Endodermal cell (in vitro differentiated cells): Measurements from ENCODE around the gene SLX9. TPM values are rescaled to one million over a fixed set of nuclear protein-coding genes. Genes with fewer than 3 reads are reported as not detected.
A peak's percentile ranks its signal among the peaks of the same experiment; 100 is the strongest.

Source experiments
- DNase-seq: peaks from one replicate; pipeline ENCODE4 v3.0.0-alpha.2; 2017
- H3K27ac ChIP-seq: 2 replicates; pipeline ENCODE4 v1.5.1; 2013; ENCODE audit warnings: mild to moderate bottlenecking, low read depth, low read length, moderate library complexity
- H3K27me3 ChIP-seq: 2 replicates; pipeline ENCODE4 v1.6.1; 2013; ENCODE audit warnings: mild to moderate bottlenecking, low read length, moderate library complexity; ENCODE audit not compliant: insufficient read depth, control insufficient read depth, poor library complexity, severe bottlenecking
- H3K36me3 ChIP-seq: 2 replicates; pipeline ENCODE4 v1.7.0; 2013; ENCODE audit warnings: mild to moderate bottlenecking, low read length, moderate library complexity; ENCODE audit not compliant: control insufficient read depth, insufficient read depth
- H3K4me1 ChIP-seq: one replicate; pipeline ENCODE4 v1.7.0; 2013; ENCODE audit warnings: low read length; ENCODE audit not compliant: control insufficient read depth, insufficient read depth
- H3K4me3 ChIP-seq: 2 replicates; pipeline ENCODE4 v1.5.1; 2013; ENCODE audit warnings: mild to moderate bottlenecking, low read length, moderate library complexity
- H3K9ac ChIP-seq: 2 replicates; pipeline ENCODE4 v1.6.1; 2013; ENCODE audit warnings: mild to moderate bottlenecking, low read length, moderate library complexity; ENCODE audit not compliant: poor library complexity, severe bottlenecking; ENCODE audit errors: extremely low read depth
- H3K9me3 ChIP-seq: 2 replicates; pipeline ENCODE4 v1.6.1; 2013; ENCODE audit warnings: mild to moderate bottlenecking, low read length, moderate library complexity; ENCODE audit not compliant: control insufficient read depth
- H3K27ac Mint-ChIP-seq: 2 replicates; pipeline ENCODE4 v1.8.0; 2020; ENCODE audit warnings: mixed read lengths
- H3K27me3 Mint-ChIP-seq: 2 replicates; pipeline ENCODE4 v1.8.0; 2021; ENCODE audit warnings: mild to moderate bottlenecking, mixed read lengths; ENCODE audit not compliant: insufficient read depth
- H3K36me3 Mint-ChIP-seq: 2 replicates; pipeline ENCODE4 v1.8.0; 2020; ENCODE audit warnings: low read depth, mixed read lengths
- H3K4me1 Mint-ChIP-seq: 2 replicates; pipeline ENCODE4 v1.8.0; 2020; ENCODE audit warnings: mixed read lengths
- H3K4me3 Mint-ChIP-seq: 2 replicates; pipeline ENCODE4 v1.8.0; 2020; ENCODE audit warnings: mild to moderate bottlenecking, moderate library complexity, mixed read lengths
- H3K9me3 Mint-ChIP-seq: 2 replicates; pipeline ENCODE4 v1.8.0; 2020; ENCODE audit warnings: mild to moderate bottlenecking, mixed read lengths
- CTCF ChIP-seq: fragments of 200-600 bp; sonication (generic); conservative IDR thresholded peaks from 2 replicates; pipeline ENCODE4 v1.5.0; 2021; ENCODE audit warnings: antibody characterized with exemption, mild to moderate bottlenecking
- WGBS, 2 experiments: methylation state at CpG; one replicate each; pipeline versions ENCODE4 v1.1.5 to v1.1.7; 2013; ENCODE audit warnings: missing lambda C conversion rate in 2 of 2, mixed read lengths in 1 of 2; ENCODE audit not compliant: insufficient coverage in 1 of 2, insufficient read length in 1 of 2; 5-methylcytosine and 5-hydroxymethylcytosine counted together
- total RNA-seq, 2 donors: library from RNA; stranded (reverse); fragmentation: NEBNext Ultra II Directional in 1 of 2; extraction: Animal tissue kit (Norgen Biotek cat#: 25700) in 1 of 2; gene quantifications; 2 replicates in 1 of 2; 3 replicates in 1 of 2; pipeline ENCODE4 v1.2.1, GENCODE V29; 2021

The SLX9 gene
- total RNA-seq, 2 donors from 2014 or later: 38.0 to 48.9 TPM

DNA sequence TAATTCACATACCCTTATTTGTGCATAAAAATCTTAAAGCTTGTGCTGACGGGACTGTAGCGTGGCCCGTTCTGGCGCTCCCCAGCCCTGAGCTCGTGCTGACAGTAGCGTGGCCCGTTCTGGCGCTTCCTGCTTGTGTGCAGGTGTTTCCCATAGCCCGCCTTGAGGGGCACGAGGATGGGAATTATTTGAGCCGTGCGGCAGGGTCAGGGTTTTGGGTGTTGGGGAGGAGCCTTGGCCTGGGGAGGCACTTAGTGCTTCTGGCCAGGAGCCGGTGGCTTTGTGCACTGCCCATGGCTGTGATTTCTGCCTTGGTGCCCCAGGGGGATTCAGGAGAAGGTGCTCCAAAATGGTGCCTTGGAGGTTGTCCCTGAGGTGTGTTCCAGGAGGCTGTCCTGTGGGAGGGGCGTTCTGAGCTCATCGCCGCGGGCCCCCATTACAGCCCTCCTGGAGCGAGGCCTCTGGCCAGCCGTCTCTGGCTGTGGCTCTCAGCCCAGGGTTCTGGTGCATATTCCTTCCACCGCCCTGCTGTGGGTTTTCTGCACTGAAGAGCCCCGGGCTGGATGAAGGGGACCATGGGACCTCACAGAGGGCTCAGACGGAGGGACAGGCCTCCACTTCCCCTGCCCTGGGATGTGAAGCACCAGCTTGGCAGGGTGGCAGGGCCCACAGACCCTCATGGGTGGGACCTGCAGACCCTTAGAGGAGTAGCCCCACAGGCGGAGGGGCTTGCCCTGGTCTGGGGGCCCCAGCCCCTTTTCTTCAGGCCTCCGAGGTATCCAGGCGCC is 6.6 kb downstream of the SLX9 start:
- Histone ChIP-seq H3K36me3 (peaks cover 32% of the 10 kb centered on the region), H3K4me1 (peaks cover 2% of the 10 kb centered on the region), H3K9ac (no peak overlapping the region), H3K27ac (no peak overlapping the region), H3K27me3 (no peaks in the 10 kb centered on the region), H3K9me3 (no peaks in the 10 kb centered on the region), H3K4me3 (no peak overlapping the region)
- Mint-ChIP-seq H3K27ac (no peak overlapping the region), H3K9me3 (no peaks in the 10 kb centered on the region), H3K4me3 (no peak overlapping the region), H3K4me1 (peaks cover 3% of the 10 kb centered on the region), H3K36me3 (peaks cover 30% of the 10 kb centered on the region), H3K27me3 (no peaks in the 10 kb centered on the region)
- 91 to 95% methylated on average over 11 to 25 of the region's 25 CpGs for WGBS, 2 experiments
- TF ChIP-seq CTCF: no peak
- no peak for DNase-seq

GRCh38 chr21:44947111-44947929 is 7.5 kb downstream of the SLX9 start:
- H3K27me3 ChIP-seq: no peaks in the 10 kb centered on the region
- TF ChIP-seq CTCF: no peak
- no peak overlapping the region for H3K27ac ChIP-seq
- H3K4me1 ChIP-seq: no peaks in the 10 kb centered on the region
- H3K4me3 ChIP-seq: no peak overlapping the region
- peaks cover 25% of the 10 kb centered on the region for H3K36me3 Mint-ChIP-seq
- no peaks in the 10 kb centered on the region for H3K9me3 ChIP-seq
- H3K27ac Mint-ChIP-seq: no peak overlapping the region
- H3K9me3 Mint-ChIP-seq: no peaks in the 10 kb centered on the region
- H3K27me3 Mint-ChIP-seq: no peaks in the 10 kb centered on the region
- H3K9ac ChIP-seq: no peak overlapping the region
- H3K36me3 ChIP-seq: peaks cover 32% of the 10 kb centered on the region
- no peak overlapping the region for H3K4me3 Mint-ChIP-seq
- no peaks in the 10 kb centered on the region for H3K4me1 Mint-ChIP-seq
- peak; percentile 27 for DNase-seq
- WGBS, 2 experiments: 91 to 95% methylated on average over 14 to 22 of the region's 22 CpGs

- Mint-ChIP-seq H3K4me1 (no peaks in the 10 kb centered on the region), H3K9me3 (no peaks in the 10 kb centered on the region), H3K27ac (no peak overlapping the region), H3K27me3 (no peaks in the 10 kb centered on the region), H3K36me3 (peaks cover 23% of the 10 kb centered on the region), H3K4me3 (no peak overlapping the region)
- 94 to 96% methylated on average over 26 to 33 of the region's 33 CpGs for WGBS, 2 experiments
- no peak for TF ChIP-seq CTCF
- Histone ChIP-seq H3K36me3 (peaks cover 29% of the 10 kb centered on the region), H3K9me3 (no peaks in the 10 kb centered on the region), H3K4me3 (no peak overlapping the region), H3K27me3 (no peaks in the 10 kb centered on the region), H3K27ac (no peak overlapping the region), H3K4me1 (no peaks in the 10 kb centered on the region), H3K9ac (no peak overlapping the region)
- DNase-seq: peak; percentile 37
Measured at GRCh38 chr21:44947930-44948331, 8.1 kb downstream of the SLX9 start.
